Testis (tissue), 2 donors: ENCODE results near the gene PODNL1.
"Not testable (repeated sequence)": the region's sequence is repeated elsewhere in the genome, so short reads cannot be mapped to it uniquely, and the experiment has no call there.

Source experiments
- POLR2A ChIP-seq: fragments of 450-650 bp; IDR thresholded peaks from one replicate; pipeline ENCODE4 v1.6.1; 2017; ENCODE audit warnings: antibody characterized with exemption, mild to moderate bottlenecking, moderate library complexity
- TF ChIP-seq, protein P1 (sequence below), 3 experiments: fragments of 450-650 bp in 2 of 3; fragments of 200-600 bp in 1 of 3; sonication (generic) in 1 of 3; IDR thresholded peaks; one replicate each; pipeline ENCODE4 v1.5.1; 2016 to 2019; ENCODE audit warnings: antibody characterized with exemption in 3 of 3, mild to moderate bottlenecking in 2 of 3, moderate library complexity in 1 of 3

- TF ChIP-seq, protein P1, sequence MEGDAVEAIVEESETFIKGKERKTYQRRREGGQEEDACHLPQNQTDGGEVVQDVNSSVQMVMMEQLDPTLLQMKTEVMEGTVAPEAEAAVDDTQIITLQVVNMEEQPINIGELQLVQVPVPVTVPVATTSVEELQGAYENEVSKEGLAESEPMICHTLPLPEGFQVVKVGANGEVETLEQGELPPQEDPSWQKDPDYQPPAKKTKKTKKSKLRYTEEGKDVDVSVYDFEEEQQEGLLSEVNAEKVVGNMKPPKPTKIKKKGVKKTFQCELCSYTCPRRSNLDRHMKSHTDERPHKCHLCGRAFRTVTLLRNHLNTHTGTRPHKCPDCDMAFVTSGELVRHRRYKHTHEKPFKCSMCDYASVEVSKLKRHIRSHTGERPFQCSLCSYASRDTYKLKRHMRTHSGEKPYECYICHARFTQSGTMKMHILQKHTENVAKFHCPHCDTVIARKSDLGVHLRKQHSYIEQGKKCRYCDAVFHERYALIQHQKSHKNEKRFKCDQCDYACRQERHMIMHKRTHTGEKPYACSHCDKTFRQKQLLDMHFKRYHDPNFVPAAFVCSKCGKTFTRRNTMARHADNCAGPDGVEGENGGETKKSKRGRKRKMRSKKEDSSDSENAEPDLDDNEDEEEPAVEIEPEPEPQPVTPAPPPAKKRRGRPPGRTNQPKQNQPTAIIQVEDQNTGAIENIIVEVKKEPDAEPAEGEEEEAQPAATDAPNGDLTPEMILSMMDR (IDR thresholded peaks at IDR 0.05): not testable (repeated sequence)
- TF ChIP-seq POLR2A: not testable (repeated sequence)
Measured at GRCh38 chr19:13971868-13972267, 33.7 kb upstream of the PODNL1 start.
